22Rv1 (cell line): ENCODE data around the gene KCNAB1.

Experiments
- H3K27ac ChIP-seq: fragments of 450-650 bp; 2 replicates; pipeline ENCODE4 v1.5.1; 2017
- CTCF ChIP-seq: fragments of 450-650 bp; IDR thresholded peaks from 2 replicates; pipeline ENCODE4 v1.5.1; 2017; ENCODE audit warnings: mild to moderate bottlenecking
- ZFX ChIP-seq: fragments of 450-650 bp; IDR thresholded peaks from 2 replicates; pipeline ENCODE4 v1.6.1; 2017; ENCODE audit warnings: antibody characterized with exemption, borderline replicate concordance

Gene KCNAB1

GRCh38 chr3:156536524-156537316, 416.3 kb downstream of the KCNAB1 start:
- TF ChIP-seq CTCF (no peak), ZFX (no peak)
- no peak overlapping the region for H3K27ac ChIP-seq

GRCh38 chr3:156539051-156539450, 418.7 kb downstream of the KCNAB1 start:
- H3K27ac ChIP-seq: no peak overlapping the region
- no peak for TF ChIP-seq CTCF
- no peak for TF ChIP-seq ZFX

- no peak overlapping the region for H3K27ac ChIP-seq
These were observed 419.4 kb downstream of the KCNAB1 start for GRCh38 chr3:156539802-156540201.

GRCh38 chr3:156542101-156543042, 422.0 kb downstream of the KCNAB1 start:
- no peak for TF ChIP-seq CTCF
- no peak for TF ChIP-seq ZFX
- H3K27ac ChIP-seq: no peak overlapping the region

More at GRCh38 chr3:156539802-156540201, 419.4 kb downstream of the KCNAB1 start:
- TF ChIP-seq ZFX: no peak
- TF ChIP-seq CTCF: no peak

GRCh38 chr3:156543043-156543555, 422.7 kb downstream of the KCNAB1 start:
- TF ChIP-seq CTCF (no peak), ZFX (no peak)

GRCh38 chr3:156547637-156548036, 427.3 kb downstream of the KCNAB1 start:
- no peak for TF ChIP-seq ZFX
- TF ChIP-seq CTCF: no peak
- H3K27ac ChIP-seq: no peak overlapping the region

More at GRCh38 chr3:156543043-156543555, 422.7 kb downstream of the KCNAB1 start:
- H3K27ac ChIP-seq: no peak overlapping the region
